NCI-H82 treated with DMSO at 0.1 percent for 48 hours (cell line): Measurements from ENCODE around the gene REV1.
"Not testable (repeated sequence)": the region's sequence is repeated elsewhere in the genome, so short reads cannot be mapped to it uniquely, and the experiment has no call there.

Source experiments
- DNase-seq: peaks from one replicate; lab custom pipeline; 2025; ENCODE audit not compliant: unreplicated experiment; lab: John Stamatoyannopoulos, UW

The REV1 gene

GRCh38 chr2:99365661-99366060 is 124.2 kb downstream of the REV1 start:
- DNase-seq, result no peak

DNA sequence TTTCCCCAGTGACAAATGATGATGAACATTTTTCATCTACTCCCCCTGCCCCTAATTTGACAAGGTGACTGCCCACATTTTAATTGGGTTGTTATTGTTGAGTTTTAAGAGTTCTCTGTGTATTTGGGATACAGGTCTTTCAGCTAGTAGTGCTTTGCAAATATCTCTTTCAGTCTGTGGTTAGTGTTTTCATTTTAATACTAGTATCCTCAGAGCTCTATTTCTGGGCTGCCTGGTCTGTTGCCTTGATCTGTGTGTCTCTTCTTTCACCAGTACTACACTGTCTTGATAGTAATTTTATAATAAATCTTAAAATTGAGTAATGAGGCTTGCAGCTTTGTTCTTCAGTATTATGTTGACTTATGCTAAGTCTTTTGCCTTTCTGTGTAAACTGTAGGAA is 133.0 kb downstream of the REV1 start:
- no peak for DNase-seq

- not testable (repeated sequence) for DNase-seq
These were observed 135.0 kb downstream of the REV1 start for GRCh38 chr2:99354825-99355224.

DNA sequence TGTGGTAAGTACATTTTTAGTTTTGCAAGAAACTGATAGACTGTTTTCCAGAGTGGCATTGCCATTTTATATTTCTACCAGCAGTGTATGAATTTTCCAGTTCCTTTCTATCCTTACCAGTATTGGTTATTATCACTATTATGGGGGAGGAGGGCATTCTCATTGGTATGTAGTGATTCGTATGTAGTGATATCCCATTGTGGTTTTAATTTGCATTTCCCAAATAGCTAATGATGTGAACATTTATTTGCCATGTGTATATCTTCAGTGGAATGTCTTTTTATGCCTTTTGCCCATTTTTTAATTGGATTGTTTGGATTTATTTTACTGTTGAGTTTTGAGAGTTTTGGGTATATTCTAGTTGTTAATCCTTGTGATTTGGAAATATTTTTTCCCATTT is 135.7 kb downstream of the REV1 start:
- DNase-seq, result no peak
